Stimulated activated CD4-positive, alpha-beta T cell treated with anti-CD3 and anti-CD28 coated beads, Interleukin-4, amount 100 ng/mL, for 1 hour (primary cell): ENCODE results near the gene MYCN.
"Not testable (repeated sequence)": the region's sequence is repeated elsewhere in the genome, so short reads cannot be mapped to it uniquely, and the experiment has no call there.

Experiments
- DNase-seq: peaks from one replicate; pipeline ENCODE4 v3.0.0-alpha.2; 2020

Gene MYCN

GRCh38 chr2:15939854-15940660 lies at the start of gene MYCN:
Gene MYCN, plus strand, starts transcription at chr2:15940550. Its CDS starts 1,515 bp downstream, at chr2:15942065.
- DNase-seq = peak; percentile 58

GRCh38 chr2:15890936-15891905 lies 49.1 kb upstream of the MYCN start:
- DNase-seq = no peak

GRCh38 chr2:15892151-15892880 lies 48.0 kb upstream of the MYCN start:
- no peak for DNase-seq

- no peak for DNase-seq
Measured at GRCh38 chr2:15893085-15893484, 47.3 kb upstream of the MYCN start.

GRCh38 chr2:15893689-15894480 lies 46.5 kb upstream of the MYCN start:
- DNase-seq = no peak

- no peak for DNase-seq
Measured at GRCh38 chr2:15894481-15895144, 45.7 kb upstream of the MYCN start.

GRCh38 chr2:15895615-15896469 lies 44.5 kb upstream of the MYCN start:
- no peak for DNase-seq

GRCh38 chr2:15896859-15897258 lies 43.5 kb upstream of the MYCN start:
- DNase-seq = no peak

- DNase-seq = no peak
Measured at GRCh38 chr2:15897431-15898098, 42.8 kb upstream of the MYCN start.

GRCh38 chr2:15899327-15899612 lies 41.1 kb upstream of the MYCN start:
- no peak for DNase-seq

- no peak for DNase-seq
Measured at GRCh38 chr2:15899751-15900493, 40.4 kb upstream of the MYCN start.

GRCh38 chr2:15901095-15901807 lies 39.1 kb upstream of the MYCN start:
- no peak for DNase-seq

- no peak for DNase-seq
Measured at GRCh38 chr2:15901808-15902130, 38.6 kb upstream of the MYCN start.

GRCh38 chr2:15903910-15904309 lies 36.4 kb upstream of the MYCN start:
- DNase-seq = not testable (repeated sequence)

GRCh38 chr2:15905267-15905645 lies 35.1 kb upstream of the MYCN start:
- DNase-seq = no peak

- no peak for DNase-seq
Measured at GRCh38 chr2:15905986-15906491, 34.3 kb upstream of the MYCN start.

GRCh38 chr2:15906778-15907177 lies 33.6 kb upstream of the MYCN start:
- no peak for DNase-seq

- DNase-seq = no peak
Measured at GRCh38 chr2:15907461-15908324, 32.7 kb upstream of the MYCN start.
